ENCODE measurements around the gene C1orf198.
"Not testable (repeated sequence)": the region's sequence is repeated elsewhere in the genome, so short reads cannot be mapped to it uniquely, and the experiment has no call there.

C1orf198 gene

GRCh38 chr1:230854423-230854822, 13.9 kb downstream of the C1orf198 start:
- H3K36me3 ChIP-seq (ENCODE audit: insufficient read depth, insufficient read length, low read length) = peaks cover 60% of the 10 kb centered on the region
- no peaks in the 10 kb centered on the region for H3K27me3 ChIP-seq (ENCODE audit: insufficient read depth, insufficient read length)
- no peak overlapping the region for H3K4me3 ChIP-seq (ENCODE audit: insufficient read length, low read depth)
- no peak for DNase-seq (ENCODE audit: low read depth, low spot score)
- no peak for TF ChIP-seq YY1 (IDR thresholded peaks at IDR 0.05; ENCODE audit: insufficient read depth, insufficient read length)
- TF ChIP-seq ZNF274 (IDR thresholded peaks at IDR 0.05; ENCODE audit: low read depth, low read length) = no peak
- TF ChIP-seq SUZ12 (IDR thresholded peaks at IDR 0.05; ENCODE audit: extremely low read depth, insufficient read depth, insufficient read length) = no peak
- H3K4me1 ChIP-seq (ENCODE audit: insufficient read depth, insufficient read length) = peaks cover 20% of the 10 kb centered on the region
- H3K9ac ChIP-seq (ENCODE audit: insufficient read length, low read depth) = no peak overlapping the region
- peaks cover 21% of the 10 kb centered on the region; the same call in 1 of the 2 replicates for H3K9me3 ChIP-seq (ENCODE audit: insufficient read depth, low read length)

- no peak for TF ChIP-seq YY1 (IDR thresholded peaks at IDR 0.05; ENCODE audit: insufficient read depth, insufficient read length)
- Histone ChIP-seq H3K9ac (ENCODE audit: insufficient read length, low read depth) (no peak overlapping the region), H3K4me1 (ENCODE audit: insufficient read depth, insufficient read length) (peaks cover 23% of the 10 kb centered on the region), H3K27me3 (ENCODE audit: insufficient read depth, insufficient read length) (no peaks in the 10 kb centered on the region), H3K9me3 (ENCODE audit: insufficient read depth, low read length) (peaks cover 21% of the 10 kb centered on the region; the same call in 1 of the 2 replicates), H3K36me3 (ENCODE audit: insufficient read depth, insufficient read length, low read length) (peaks cover 67% of the 10 kb centered on the region), H3K4me3 (ENCODE audit: insufficient read length, low read depth) (no peak overlapping the region)
- no peak for DNase-seq (ENCODE audit: low read depth, low spot score)
These were observed 14.6 kb downstream of the C1orf198 start for GRCh38 chr1:230853731-230854130.

- no peak for DNase-seq (ENCODE audit: low read depth, low spot score)
- no peaks in the 10 kb centered on the region for H3K27me3 ChIP-seq (ENCODE audit: insufficient read depth, insufficient read length)
- peaks cover 23% of the 10 kb centered on the region for H3K4me1 ChIP-seq (ENCODE audit: insufficient read depth, insufficient read length)
- H3K9ac ChIP-seq (ENCODE audit: insufficient read length, low read depth) = no peak overlapping the region
- TF ChIP-seq SUZ12 (IDR thresholded peaks at IDR 0.05; ENCODE audit: extremely low read depth, insufficient read depth, insufficient read length) (no peak), YY1 (IDR thresholded peaks at IDR 0.05; ENCODE audit: insufficient read depth, insufficient read length) (no peak), ZNF274 (IDR thresholded peaks at IDR 0.05; ENCODE audit: low read depth, low read length) (no peak)
- no peak overlapping the region for H3K4me3 ChIP-seq (ENCODE audit: insufficient read length, low read depth)
- peaks cover 21% of the 10 kb centered on the region; the same call in 1 of the 2 replicates for H3K9me3 ChIP-seq (ENCODE audit: insufficient read depth, low read length)
- H3K36me3 ChIP-seq (ENCODE audit: insufficient read depth, insufficient read length, low read length) = peaks cover 64% of the 10 kb centered on the region
These were observed 15.4 kb downstream of the C1orf198 start for GRCh38 chr1:230852959-230853358.

GRCh38 chr1:230851291-230851691, 17.0 kb downstream of the C1orf198 start:
- Histone ChIP-seq H3K9ac (ENCODE audit: insufficient read length, low read depth) (peak overlapping the region; percentile 36), H3K4me1 (ENCODE audit: insufficient read depth, insufficient read length) (peaks cover 23% of the 10 kb centered on the region), H3K27me3 (ENCODE audit: insufficient read depth, insufficient read length) (no peaks in the 10 kb centered on the region), H3K4me3 (ENCODE audit: insufficient read length, low read depth) (no peak overlapping the region), H3K9me3 (ENCODE audit: insufficient read depth, low read length) (peaks cover 21% of the 10 kb centered on the region; the same call in 1 of the 2 replicates), H3K36me3 (ENCODE audit: insufficient read depth, insufficient read length, low read length) (peaks cover 61% of the 10 kb centered on the region)
- no peak for TF ChIP-seq SUZ12 (IDR thresholded peaks at IDR 0.05; ENCODE audit: extremely low read depth, insufficient read depth, insufficient read length)
- TF ChIP-seq YY1 (IDR thresholded peaks at IDR 0.05; ENCODE audit: insufficient read depth, insufficient read length) = no peak
- peak; percentile 87 for DNase-seq (ENCODE audit: low read depth, low spot score)

GRCh38 chr1:230850547-230850946, 17.8 kb downstream of the C1orf198 start:
- peaks cover 56% of the 10 kb centered on the region for H3K36me3 ChIP-seq (ENCODE audit: insufficient read depth, insufficient read length, low read length)
- peaks cover 23% of the 10 kb centered on the region for H3K4me1 ChIP-seq (ENCODE audit: insufficient read depth, insufficient read length)
- no peak for DNase-seq (ENCODE audit: low read depth, low spot score)
- no peaks in the 10 kb centered on the region for H3K27me3 ChIP-seq (ENCODE audit: insufficient read depth, insufficient read length)
- H3K9me3 ChIP-seq (ENCODE audit: insufficient read depth, low read length) = peaks cover 21% of the 10 kb centered on the region; the same call in 1 of the 2 replicates
- no peak overlapping the region for H3K4me3 ChIP-seq (ENCODE audit: insufficient read length, low read depth)
- H3K9ac ChIP-seq (ENCODE audit: insufficient read length, low read depth) = no peak overlapping the region
- no peak for TF ChIP-seq ZNF274 (IDR thresholded peaks at IDR 0.05; ENCODE audit: low read depth, low read length)
- no peak for TF ChIP-seq SUZ12 (IDR thresholded peaks at IDR 0.05; ENCODE audit: extremely low read depth, insufficient read depth, insufficient read length)
- TF ChIP-seq YY1 (IDR thresholded peaks at IDR 0.05; ENCODE audit: insufficient read depth, insufficient read length) = no peak

DNA sequence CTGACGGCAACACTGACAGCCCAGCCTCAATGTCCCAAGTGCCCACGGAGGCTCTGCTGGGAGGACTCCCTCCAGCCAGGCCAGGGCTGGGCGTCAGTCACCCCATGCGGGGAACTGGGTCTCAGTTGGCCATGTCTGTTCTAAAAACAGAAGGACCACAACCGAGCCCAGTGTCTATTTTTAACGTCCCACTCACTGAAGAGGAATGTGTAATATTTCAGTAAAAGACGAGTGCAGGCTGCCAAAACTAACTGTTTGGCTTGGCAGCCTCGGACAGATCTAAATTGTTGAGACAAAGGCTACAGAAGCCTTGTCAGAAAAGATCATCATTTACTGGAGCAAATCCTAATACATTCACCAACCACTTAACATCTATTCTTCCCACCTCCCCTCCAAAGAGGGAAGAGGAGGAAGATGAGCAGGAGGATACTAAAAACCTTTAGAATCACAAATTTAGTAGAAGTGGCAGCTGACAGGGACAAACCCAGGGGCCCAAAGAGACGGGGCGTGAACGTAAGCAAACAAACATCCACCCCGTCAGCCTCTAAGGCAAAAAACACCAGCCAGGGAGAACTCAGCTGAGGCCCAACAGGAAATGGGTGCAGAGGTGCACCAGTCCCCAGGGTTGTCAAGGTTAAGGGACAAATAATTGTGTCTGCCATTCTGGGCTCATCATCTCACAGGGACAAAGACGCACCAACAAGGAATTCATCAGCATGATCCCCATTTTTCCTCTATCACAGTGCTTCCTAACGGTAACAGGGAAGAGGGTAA, 18.7 kb downstream of the C1orf198 start:
- peaks cover 21% of the 10 kb centered on the region; the same call in 1 of the 2 replicates for H3K9me3 ChIP-seq (ENCODE audit: insufficient read depth, low read length)
- no peak overlapping the region for H3K9ac ChIP-seq (ENCODE audit: insufficient read length, low read depth)
- peaks cover 48% of the 10 kb centered on the region for H3K36me3 ChIP-seq (ENCODE audit: insufficient read depth, insufficient read length, low read length)
- DNase-seq (ENCODE audit: low read depth, low spot score) = no peak
- no peak overlapping the region for H3K4me3 ChIP-seq (ENCODE audit: insufficient read length, low read depth)
- TF ChIP-seq ZNF274 (IDR thresholded peaks at IDR 0.05; ENCODE audit: low read depth, low read length) = no peak
- TF ChIP-seq SUZ12 (IDR thresholded peaks at IDR 0.05; ENCODE audit: extremely low read depth, insufficient read depth, insufficient read length) = no peak
- TF ChIP-seq YY1 (IDR thresholded peaks at IDR 0.05; ENCODE audit: insufficient read depth, insufficient read length) = no peak
- H3K27me3 ChIP-seq (ENCODE audit: insufficient read depth, insufficient read length) = no peaks in the 10 kb centered on the region
- peaks cover 23% of the 10 kb centered on the region for H3K4me1 ChIP-seq (ENCODE audit: insufficient read depth, insufficient read length)

DNA sequence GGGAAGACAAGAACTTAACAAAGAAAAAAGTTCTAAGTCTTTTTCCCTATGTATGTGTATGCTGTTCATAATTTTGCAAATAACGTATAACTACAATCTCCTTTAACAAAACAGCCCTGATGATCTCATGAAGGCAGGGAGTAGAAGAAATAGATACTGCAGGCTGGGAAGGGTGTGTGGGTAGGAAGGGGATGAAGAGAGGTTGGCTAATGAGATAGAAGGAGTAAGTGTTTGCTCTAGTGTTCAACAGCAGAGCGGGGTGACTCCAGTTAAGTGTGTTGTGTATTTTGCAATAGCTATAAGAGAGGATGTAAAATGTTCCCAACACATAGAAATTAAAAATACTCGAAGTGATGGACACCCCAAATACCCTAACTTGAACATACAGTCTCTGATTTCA, 20.1 kb downstream of the C1orf198 start:
- Histone ChIP-seq H3K4me1 (ENCODE audit: insufficient read depth, insufficient read length) (peaks cover 23% of the 10 kb centered on the region), H3K27me3 (ENCODE audit: insufficient read depth, insufficient read length) (no peaks in the 10 kb centered on the region), H3K9ac (ENCODE audit: insufficient read length, low read depth) (no peak overlapping the region), H3K9me3 (ENCODE audit: insufficient read depth, low read length) (peaks cover 10% of the 10 kb centered on the region; the same call in 1 of the 2 replicates), H3K4me3 (ENCODE audit: insufficient read length, low read depth) (no peak overlapping the region), H3K36me3 (ENCODE audit: insufficient read depth, insufficient read length, low read length) (peaks cover 48% of the 10 kb centered on the region)
- DNase-seq (ENCODE audit: low read depth, low spot score) = no peak
- TF ChIP-seq YY1 (IDR thresholded peaks at IDR 0.05; ENCODE audit: insufficient read depth, insufficient read length) = no peak
- TF ChIP-seq SUZ12 (IDR thresholded peaks at IDR 0.05; ENCODE audit: extremely low read depth, insufficient read depth, insufficient read length) = no peak

- not testable (repeated sequence) for H3K4me3 ChIP-seq (ENCODE audit: insufficient read length, low read depth); H3K27me3 ChIP-seq (ENCODE audit: insufficient read depth, insufficient read length); H3K4me1 ChIP-seq (ENCODE audit: insufficient read depth, insufficient read length); DNase-seq (ENCODE audit: low read depth, low spot score); H3K9me3 ChIP-seq (ENCODE audit: insufficient read depth, low read length); H3K9ac ChIP-seq (ENCODE audit: insufficient read length, low read depth)
- H3K36me3 ChIP-seq (ENCODE audit: insufficient read depth, insufficient read length, low read length) = peaks cover 61% of the 10 kb centered on the region
These were observed 23.1 kb downstream of the C1orf198 start for GRCh38 chr1:230845184-230845583.
